K562 (cell line): Measurements from ENCODE around the gene UBA52. TPM values are rescaled to one million over a fixed set of nuclear protein-coding genes. Genes with fewer than 3 reads are reported as not detected.

Experiments used
- BHLHE40 ChIP-seq: IDR thresholded peaks from 2 replicates; pipeline ENCODE4 v1.6.1; 2011; ENCODE audit warnings: low read length, improper control_type of control experiment
- DNMT1 ChIP-seq: fragments of 450-650 bp; IDR thresholded peaks from 2 replicates; pipeline ENCODE4 v1.6.1; 2016; ENCODE audit warnings: antibody characterized with exemption, mild to moderate bottlenecking
- ELF2 ChIP-seq: fragments of 250-450 bp; sonication (Bioruptor Pico); IDR thresholded peaks from 2 replicates; pipeline ENCODE4 v1.5.0; 2021; ENCODE audit warnings: mild to moderate bottlenecking
- FUS ChIP-seq: fragments of 200-400 bp; formaldehyde crosslinking; optimal IDR thresholded peaks from 2 replicates; pipeline ENCODE3; 2017; ENCODE audit warnings: low read depth, low read length
- GABPB1 ChIP-seq: sonication (generic); formaldehyde crosslinking; IDR thresholded peaks from 2 replicates; pipeline ENCODE4 v1.8.0; 2022; ENCODE audit warnings: mild to moderate bottlenecking, missing genetic modification reagents
- JUND ChIP-seq, 2 experiments: IDR thresholded peaks; 2 replicates in 1 of 2; 3 replicates in 1 of 2; pipeline ENCODE4 v1.6.1; 2011; ENCODE audit warnings: borderline replicate concordance in 2 of 2, low read depth in 2 of 2, low read length in 2 of 2, improper control_type of control experiment in 1 of 2, missing biosample characterization in 1 of 2, missing genetic modification characterization in 1 of 2, missing genetic modification reagents in 1 of 2
- NCOR1 ChIP-seq: fragments of 450-650 bp; IDR thresholded peaks from 2 replicates; pipeline ENCODE4 v1.6.1; 2016; ENCODE audit warnings: mild to moderate bottlenecking, moderate library complexity
- NFIX ChIP-seq: fragments of 250-450 bp; sonication (Bioruptor Pico); IDR thresholded peaks from 2 replicates; pipeline ENCODE4 v1.4.0; 2020; ENCODE audit warnings: low read depth, mild to moderate bottlenecking, moderate library complexity
- RBFOX2 ChIP-seq: fragments of 200-400 bp; formaldehyde crosslinking; IDR thresholded peaks from 2 replicates; pipeline ENCODE4 v1.6.1; 2017; ENCODE audit warnings: low read depth, mild to moderate bottlenecking, low read length, moderate library complexity
- SAFB ChIP-seq: fragments of 200-400 bp; formaldehyde crosslinking; IDR thresholded peaks from 2 replicates; pipeline ENCODE4 v1.6.1; 2017; ENCODE audit warnings: low read depth, low read length, borderline replicate concordance
- SPI1 ChIP-seq: IDR thresholded peaks from 2 replicates; pipeline ENCODE4 v1.6.1; 2011; ENCODE audit warnings: low read depth, low read length, control low read depth, borderline replicate concordance
- SRF ChIP-seq, 2 experiments: fragments of 250-450, 450-650 bp in 1 of 2; sonication (Bioruptor Pico) in 1 of 2; sonication (generic) in 1 of 2; formaldehyde crosslinking; IDR thresholded peaks; 2 replicates each; pipeline versions ENCODE4 v1.5.0 to v1.5.1; 2020 to 2022; ENCODE audit warnings: mild to moderate bottlenecking in 1 of 2, missing genetic modification reagents in 1 of 2
- TAF15 ChIP-seq: fragments of 200-400 bp; formaldehyde crosslinking; IDR thresholded peaks from 2 replicates; pipeline ENCODE4 v1.6.1; 2017; ENCODE audit warnings: mild to moderate bottlenecking, low read depth, low read length, moderate library complexity
- TCF7L2 ChIP-seq: fragments of 150-350 bp; IDR thresholded peaks from 2 replicates; pipeline ENCODE4 v1.6.1; 2016; ENCODE audit warnings: low read depth, mild to moderate bottlenecking, low read length, moderate library complexity
- XRCC3 ChIP-seq: fragments of 450-650 bp; IDR thresholded peaks from 2 replicates; pipeline ENCODE4 v1.6.1; 2017; ENCODE audit warnings: mild to moderate bottlenecking, moderate library complexity
- ZFPM2 ChIP-seq: fragments of 250-450 bp; sonication (Bioruptor Pico); IDR thresholded peaks from 2 replicates; pipeline ENCODE4 v1.5.1; 2022; ENCODE audit warnings: mild to moderate bottlenecking
- ZNF124 ChIP-seq: sonication (generic); formaldehyde crosslinking; IDR thresholded peaks from 2 replicates; pipeline ENCODE4 v1.8.1; 2022; ENCODE audit warnings: missing genetic modification reagents
- ZNF316 ChIP-seq: fragments of 450-650 bp; IDR thresholded peaks from 2 replicates; pipeline ENCODE4 v1.6.1; 2016
- polyA plus RNA-seq, 8 experiments: library from polyadenylated mRNA; depleted of rRNA in 4 of 8; stranded (reverse) in 5 of 8; unstranded in 3 of 8; fragments of >200 nt; fragmentation: Nextera tagmentation in 2 of 8; fragmentation: Illumina TruSeq in 1 of 8; extraction: Ambion mirVana in 2 of 8; extraction: Trizol in 1 of 8; gene quantifications; 2 replicates each; pipeline versions ENCODE4 v1.2.1 to v1.2.3, GENCODE V29; 2011 to 2014; ENCODE audit warnings: inconsistent platforms in 1 of 8, missing spikeins in 1 of 8
- total RNA-seq, 7 experiments: library from RNA; depleted of rRNA in 6 of 7; stranded (reverse); fragments of >200 nt in 6 of 7; fragmentation: Illumina TruSeq in 2 of 7; extraction: Trizol in 2 of 7; gene quantifications; 2 replicates each; pipeline versions ENCODE4 v1.2.1 to v1.2.3, GENCODE V29; 2011 to 2021; ENCODE audit warnings: low replicate concordance in 1 of 7
- TF ChIP-seq, protein P1 (sequence below): fragments of 450-650 bp; IDR thresholded peaks from 2 replicates; pipeline ENCODE4 v1.6.1; 2018; ENCODE audit not compliant: partially characterized antibody
- TF ChIP-seq, protein P2 (sequence below): fragments of 250-450 bp; sonication (Bioruptor Pico); IDR thresholded peaks from 2 replicates; pipeline ENCODE4 v1.8.0; 2021; ENCODE audit warnings: moderate library complexity, mild to moderate bottlenecking, inconsistent platforms
- TF ChIP-seq, protein P3 (sequence below): fragments of 250-450 bp; sonication (Bioruptor Pico); IDR thresholded peaks from 2 replicates; pipeline ENCODE4 v1.9.0; 2021; ENCODE audit warnings: mild to moderate bottlenecking

Gene UBA52
- total and polyA plus RNA-seq, 9 of the 15 experiments (the other 6 are each of a cell fraction or from before 2014, with no cell fraction given): 1,110 to 2,751 (median 1,733) TPM

DNA sequence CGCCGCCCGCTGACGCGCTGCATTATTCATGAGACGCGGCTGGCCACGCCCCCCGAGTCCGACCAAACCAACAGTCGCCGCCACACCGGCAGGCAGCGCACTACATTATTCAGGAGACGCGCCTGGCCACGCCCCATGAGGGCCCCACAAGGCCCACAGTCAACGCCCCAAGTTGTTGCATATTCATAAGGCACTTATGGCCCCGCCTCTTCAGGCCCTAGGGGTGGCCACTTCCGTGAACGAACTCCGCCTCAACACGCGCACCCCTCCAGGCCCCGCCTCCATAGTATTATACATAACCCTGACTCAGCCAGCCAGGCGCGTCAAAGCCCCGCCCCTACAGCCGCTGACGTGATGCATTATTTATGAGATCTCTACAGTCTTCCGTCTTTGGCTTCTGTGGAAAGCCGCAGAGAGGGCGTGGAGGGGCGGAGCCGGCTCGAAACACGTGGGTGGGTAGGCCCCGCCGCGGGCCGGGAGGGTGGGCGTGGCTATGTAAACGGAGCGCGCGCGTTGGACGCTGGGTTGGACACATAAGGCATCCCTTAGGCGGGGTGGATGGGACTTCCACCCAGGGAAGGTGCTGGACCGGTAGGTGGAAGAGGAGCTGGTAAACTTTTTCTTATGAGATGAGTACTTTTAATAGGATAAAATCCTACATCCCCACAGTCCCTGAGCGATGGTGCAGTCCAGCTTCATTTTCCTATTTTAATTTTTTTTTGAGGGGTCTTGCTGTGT lies 49.4 kb upstream of the UBA52 start (continued):
- TF ChIP-seq SAFB (peak; percentile 82; the same call in 1 of the 2 replicates), SRF (CRISPR knock-in tag; IDR thresholded peaks at IDR 0.05) (peak in 1 of 2 experiments; percentile 84; a peak in 2 of 4 replicates), SPI1 (0 out of 2 replicates have a peak, but pooled peaks have one; percentile 24), GABPB1 (CRISPR knock-in tag) (no peak; the same call in 1 of the 2 replicates), XRCC3 (no peak), ZFPM2 (no peak), ZNF124 (CRISPR knock-in tag) (no peak), RBFOX2 (peak; percentile 31; the same call in 1 of the 2 replicates), TAF15 (no peak), FUS (no peak), NCOR1 (no peak), JUND (IDR thresholded peaks at IDR 0.05; ENCODE audit: borderline replicate concordance, low read depth, low read length) (peak; percentile 73), JUND (tag; IDR thresholded peaks at IDR 0.05; ENCODE audit: borderline replicate concordance, low read depth, low read length) (peak; percentile 66; the same call in 1 of the 3 replicates), DNMT1 (no peak), ELF2 (CRISPR knock-in tag) (0 out of 2 replicates have a peak, but pooled peaks have one; percentile 7), NFIX (CRISPR knock-in tag) (no peak), BHLHE40 (0 out of 2 replicates have a peak, but pooled peaks have one; percentile 5), TCF7L2 (peak; percentile 54), ZNF316 (peak; percentile 81)
- TF ChIP-seq, protein P1, sequence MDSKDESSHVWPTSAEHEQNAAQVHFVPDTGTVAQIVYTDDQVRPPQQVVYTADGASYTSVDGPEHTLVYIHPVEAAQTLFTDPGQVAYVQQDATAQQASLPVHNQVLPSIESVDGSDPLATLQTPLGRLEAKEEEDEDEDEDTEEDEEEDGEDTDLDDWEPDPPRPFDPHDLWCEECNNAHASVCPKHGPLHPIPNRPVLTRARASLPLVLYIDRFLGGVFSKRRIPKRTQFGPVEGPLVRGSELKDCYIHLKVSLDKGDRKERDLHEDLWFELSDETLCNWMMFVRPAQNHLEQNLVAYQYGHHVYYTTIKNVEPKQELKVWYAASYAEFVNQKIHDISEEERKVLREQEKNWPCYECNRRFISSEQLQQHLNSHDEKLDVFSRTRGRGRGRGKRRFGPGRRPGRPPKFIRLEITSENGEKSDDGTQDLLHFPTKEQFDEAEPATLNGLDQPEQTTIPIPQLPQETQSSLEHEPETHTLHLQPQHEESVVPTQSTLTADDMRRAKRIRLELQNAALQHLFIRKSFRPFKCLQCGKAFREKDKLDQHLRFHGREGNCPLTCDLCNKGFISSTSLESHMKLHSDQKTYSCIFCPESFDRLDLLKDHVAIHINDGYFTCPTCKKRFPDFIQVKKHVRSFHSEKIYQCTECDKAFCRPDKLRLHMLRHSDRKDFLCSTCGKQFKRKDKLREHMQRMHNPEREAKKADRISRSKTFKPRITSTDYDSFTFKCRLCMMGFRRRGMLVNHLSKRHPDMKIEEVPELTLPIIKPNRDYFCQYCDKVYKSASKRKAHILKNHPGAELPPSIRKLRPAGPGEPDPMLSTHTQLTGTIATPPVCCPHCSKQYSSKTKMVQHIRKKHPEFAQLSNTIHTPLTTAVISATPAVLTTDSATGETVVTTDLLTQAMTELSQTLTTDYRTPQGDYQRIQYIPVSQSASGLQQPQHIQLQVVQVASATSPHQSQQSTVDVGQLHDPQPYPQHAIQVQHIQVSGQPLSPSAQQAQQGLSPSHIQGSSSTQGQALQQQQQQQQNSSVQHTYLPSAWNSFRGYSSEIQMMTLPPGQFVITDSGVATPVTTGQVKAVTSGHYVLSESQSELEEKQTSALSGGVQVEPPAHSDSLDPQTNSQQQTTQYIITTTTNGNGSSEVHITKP: peak; percentile 98
- TF ChIP-seq, protein P2, sequence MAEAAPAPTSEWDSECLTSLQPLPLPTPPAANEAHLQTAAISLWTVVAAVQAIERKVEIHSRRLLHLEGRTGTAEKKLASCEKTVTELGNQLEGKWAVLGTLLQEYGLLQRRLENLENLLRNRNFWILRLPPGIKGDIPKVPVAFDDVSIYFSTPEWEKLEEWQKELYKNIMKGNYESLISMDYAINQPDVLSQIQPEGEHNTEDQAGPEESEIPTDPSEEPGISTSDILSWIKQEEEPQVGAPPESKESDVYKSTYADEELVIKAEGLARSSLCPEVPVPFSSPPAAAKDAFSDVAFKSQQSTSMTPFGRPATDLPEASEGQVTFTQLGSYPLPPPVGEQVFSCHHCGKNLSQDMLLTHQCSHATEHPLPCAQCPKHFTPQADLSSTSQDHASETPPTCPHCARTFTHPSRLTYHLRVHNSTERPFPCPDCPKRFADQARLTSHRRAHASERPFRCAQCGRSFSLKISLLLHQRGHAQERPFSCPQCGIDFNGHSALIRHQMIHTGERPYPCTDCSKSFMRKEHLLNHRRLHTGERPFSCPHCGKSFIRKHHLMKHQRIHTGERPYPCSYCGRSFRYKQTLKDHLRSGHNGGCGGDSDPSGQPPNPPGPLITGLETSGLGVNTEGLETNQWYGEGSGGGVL (CRISPR knock-in tag): no peak
- TF ChIP-seq, protein P3, sequence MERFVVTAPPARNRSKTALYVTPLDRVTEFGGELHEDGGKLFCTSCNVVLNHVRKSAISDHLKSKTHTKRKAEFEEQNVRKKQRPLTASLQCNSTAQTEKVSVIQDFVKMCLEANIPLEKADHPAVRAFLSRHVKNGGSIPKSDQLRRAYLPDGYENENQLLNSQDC (CRISPR knock-in tag): no peak
